HUES6 (cell line): ENCODE results near the gene MEGF8.

ENCODE experiments used
- H3K27ac ChIP-seq: 2 replicates; pipeline ENCODE4 v1.7.0; 2013; ENCODE audit warnings: low read depth, mild to moderate bottlenecking, low read length, inconsistent platforms
- H3K27me3 ChIP-seq: 2 replicates; pipeline ENCODE4 v1.6.1; 2013; ENCODE audit warnings: low read length; ENCODE audit not compliant: control insufficient read depth, insufficient read depth
- H3K36me3 ChIP-seq: 2 replicates; pipeline ENCODE4 v1.6.1; 2013; ENCODE audit warnings: low read length; ENCODE audit not compliant: control insufficient read depth, insufficient read depth
- H3K4me1 ChIP-seq: 2 replicates; pipeline ENCODE4 v1.6.1; 2013; ENCODE audit warnings: low read length; ENCODE audit not compliant: control insufficient read depth, insufficient read depth
- H3K4me3 ChIP-seq: 2 replicates; pipeline ENCODE4 v1.5.1; 2013; ENCODE audit warnings: low read depth, low read length
- H3K9ac ChIP-seq: one replicate; pipeline ENCODE4 v1.6.1; 2013; ENCODE audit warnings: mild to moderate bottlenecking, low read length
- H3K9me3 ChIP-seq: 2 replicates; pipeline ENCODE4 v1.6.1; 2013; ENCODE audit warnings: low read depth, low read length; ENCODE audit not compliant: control insufficient read depth, insufficient read depth

The MEGF8 gene

GRCh38 chr19:42281146-42281826, 44.1 kb upstream of the MEGF8 start:
- H3K27ac ChIP-seq = no peak overlapping the region; the same call in 1 of the 2 replicates
- H3K9ac ChIP-seq = peak overlapping the region; percentile 25
- H3K9me3 ChIP-seq = no peaks in the 10 kb centered on the region
- H3K36me3 ChIP-seq = no peaks in the 10 kb centered on the region
- H3K4me3 ChIP-seq = peak overlapping the region; percentile 85
- no peaks in the 10 kb centered on the region for H3K27me3 ChIP-seq
- peaks cover 49% of the 10 kb centered on the region for H3K4me1 ChIP-seq

GRCh38 chr19:42281827-42282762, 43.3 kb upstream of the MEGF8 start:
- Histone ChIP-seq H3K27me3 (no peaks in the 10 kb centered on the region), H3K27ac (no peak overlapping the region; the same call in 1 of the 2 replicates), H3K36me3 (peaks cover 2% of the 10 kb centered on the region), H3K9me3 (no peaks in the 10 kb centered on the region), H3K9ac (peak overlapping the region; percentile 37), H3K4me1 (peaks cover 49% of the 10 kb centered on the region), H3K4me3 (peak overlapping the region; percentile 85)

- peaks cover 10% of the 10 kb centered on the region for H3K36me3 ChIP-seq
- H3K4me3 ChIP-seq = peak overlapping the region; percentile 57; the same call in 1 of the 2 replicates
- H3K27ac ChIP-seq = no peak overlapping the region
- H3K27me3 ChIP-seq = no peaks in the 10 kb centered on the region
- no peaks in the 10 kb centered on the region for H3K9me3 ChIP-seq
- peaks cover 46% of the 10 kb centered on the region for H3K4me1 ChIP-seq
- H3K9ac ChIP-seq = no peak overlapping the region
These were observed 42.6 kb upstream of the MEGF8 start for GRCh38 chr19:42282819-42283187.

GRCh38 chr19:42283188-42284065, 42.0 kb upstream of the MEGF8 start:
- peaks cover 16% of the 10 kb centered on the region for H3K36me3 ChIP-seq
- H3K27me3 ChIP-seq = no peaks in the 10 kb centered on the region
- no peaks in the 10 kb centered on the region for H3K9me3 ChIP-seq
- H3K27ac ChIP-seq = no peak overlapping the region
- H3K9ac ChIP-seq = peak overlapping the region; percentile 2
- peak overlapping the region; percentile 57 for H3K4me3 ChIP-seq
- H3K4me1 ChIP-seq = peaks cover 42% of the 10 kb centered on the region

- Histone ChIP-seq H3K4me3 (peak overlapping the region; percentile 49; the same call in 1 of the 2 replicates), H3K4me1 (peaks cover 42% of the 10 kb centered on the region), H3K9me3 (no peaks in the 10 kb centered on the region), H3K9ac (peak overlapping the region; percentile 74), H3K36me3 (peaks cover 22% of the 10 kb centered on the region), H3K27ac (no peak overlapping the region), H3K27me3 (no peaks in the 10 kb centered on the region)
These were observed 41.4 kb upstream of the MEGF8 start for GRCh38 chr19:42284066-42284501.

GRCh38 chr19:42284591-42285341, 40.7 kb upstream of the MEGF8 start:
- peak overlapping the region; percentile 35 for H3K9ac ChIP-seq

GRCh38 chr19:42285541-42285941, 39.9 kb upstream of the MEGF8 start:
- Histone ChIP-seq H3K36me3 (peaks cover 37% of the 10 kb centered on the region), H3K9ac (no peak overlapping the region), H3K4me1 (peaks cover 38% of the 10 kb centered on the region), H3K27ac (no peak overlapping the region), H3K4me3 (peak overlapping the region; percentile 66; the same call in 1 of the 2 replicates), H3K27me3 (no peaks in the 10 kb centered on the region), H3K9me3 (no peaks in the 10 kb centered on the region)

More at GRCh38 chr19:42284591-42285341, 40.7 kb upstream of the MEGF8 start:
- Histone ChIP-seq H3K9me3 (no peaks in the 10 kb centered on the region), H3K4me1 (peaks cover 36% of the 10 kb centered on the region), H3K36me3 (peaks cover 29% of the 10 kb centered on the region), H3K27ac (no peak overlapping the region), H3K27me3 (no peaks in the 10 kb centered on the region), H3K4me3 (peak overlapping the region; percentile 66)

- Histone ChIP-seq H3K27ac (no peak overlapping the region), H3K36me3 (peaks cover 41% of the 10 kb centered on the region), H3K4me3 (no peak overlapping the region), H3K9me3 (no peaks in the 10 kb centered on the region), H3K27me3 (no peaks in the 10 kb centered on the region), H3K9ac (no peak overlapping the region), H3K4me1 (peaks cover 41% of the 10 kb centered on the region)
These were observed 39.5 kb upstream of the MEGF8 start for GRCh38 chr19:42285988-42286348.

- Histone ChIP-seq H3K4me1 (peaks cover 43% of the 10 kb centered on the region), H3K27ac (no peak overlapping the region), H3K9me3 (no peaks in the 10 kb centered on the region), H3K36me3 (peaks cover 46% of the 10 kb centered on the region), H3K27me3 (no peaks in the 10 kb centered on the region), H3K9ac (no peak overlapping the region), H3K4me3 (no peak overlapping the region)
These were observed 39.0 kb upstream of the MEGF8 start for GRCh38 chr19:42286349-42287016.
